ENCODE data around the gene MEI4. TPM values are rescaled to one million over a fixed set of nuclear protein-coding genes. Genes with fewer than 3 reads are reported as not detected.

MEI4 gene
- total RNA-seq, 4 donors from 2014 or later = not detected

DNA sequence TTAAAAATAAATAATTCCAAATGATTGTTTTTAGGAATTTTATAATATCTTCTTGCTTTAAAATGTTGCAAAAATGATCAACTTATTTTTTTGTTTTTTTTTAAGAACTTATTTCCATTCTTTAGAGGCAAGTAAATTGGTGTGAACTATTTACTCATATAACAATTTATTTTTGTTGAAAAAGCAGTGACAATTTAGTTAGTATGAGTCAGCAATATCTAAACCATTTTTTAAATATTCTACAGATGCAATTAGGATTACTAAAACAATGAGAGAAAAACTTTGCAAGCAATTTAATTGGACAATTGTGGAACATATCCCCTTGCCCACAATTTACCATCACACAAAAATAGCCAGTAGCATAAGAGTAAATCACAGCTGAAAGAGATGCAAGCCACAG is 319.5 kb downstream of the MEI4 start:
- no peaks in the 10 kb centered on the region for H3K9me3 ChIP-seq
- DNase-seq (no peak), ATAC-seq (no peak)
- H3K36me3 ChIP-seq = no peaks in the 10 kb centered on the region
- H3K4me3 ChIP-seq = no peak overlapping the region
- H3K27me3 ChIP-seq = no peaks in the 10 kb centered on the region
- no peak overlapping the region for H3K27ac ChIP-seq
- in situ Hi-C loops (cut with MboI; ENCODE audit: low sequenced_read_pairs in 4 of 4) (no loop called here), intact Hi-C loops (cut with DNase I; ENCODE audit: low total_unique reads) (no loop called here)
- TF ChIP-seq, protein P1, sequence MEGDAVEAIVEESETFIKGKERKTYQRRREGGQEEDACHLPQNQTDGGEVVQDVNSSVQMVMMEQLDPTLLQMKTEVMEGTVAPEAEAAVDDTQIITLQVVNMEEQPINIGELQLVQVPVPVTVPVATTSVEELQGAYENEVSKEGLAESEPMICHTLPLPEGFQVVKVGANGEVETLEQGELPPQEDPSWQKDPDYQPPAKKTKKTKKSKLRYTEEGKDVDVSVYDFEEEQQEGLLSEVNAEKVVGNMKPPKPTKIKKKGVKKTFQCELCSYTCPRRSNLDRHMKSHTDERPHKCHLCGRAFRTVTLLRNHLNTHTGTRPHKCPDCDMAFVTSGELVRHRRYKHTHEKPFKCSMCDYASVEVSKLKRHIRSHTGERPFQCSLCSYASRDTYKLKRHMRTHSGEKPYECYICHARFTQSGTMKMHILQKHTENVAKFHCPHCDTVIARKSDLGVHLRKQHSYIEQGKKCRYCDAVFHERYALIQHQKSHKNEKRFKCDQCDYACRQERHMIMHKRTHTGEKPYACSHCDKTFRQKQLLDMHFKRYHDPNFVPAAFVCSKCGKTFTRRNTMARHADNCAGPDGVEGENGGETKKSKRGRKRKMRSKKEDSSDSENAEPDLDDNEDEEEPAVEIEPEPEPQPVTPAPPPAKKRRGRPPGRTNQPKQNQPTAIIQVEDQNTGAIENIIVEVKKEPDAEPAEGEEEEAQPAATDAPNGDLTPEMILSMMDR (IDR thresholded peaks at IDR 0.05 in 4 of 5, conservative IDR thresholded peaks at IDR 0.05 in 1 of 5) = no peak
- TF ChIP-seq POLR2A (IDR thresholded peaks at IDR 0.05) = no peak
- no peaks in the 10 kb centered on the region for H3K4me1 ChIP-seq

Other genes starting within 250 kb of the MEI4 start
- not detected for gene HTR1B, start 189.5 kb upstream of the MEI4 start, total RNA-seq